ENCODE measurements around the gene ARSG. TPM values are rescaled to one million over a fixed set of nuclear protein-coding genes. Genes with fewer than 3 reads are reported as not detected.

Gene ARSG
- polyA plus RNA-seq, 1 of the 3 experiments (the other 2 are of a cell fraction) = 0.41 TPM

DNA sequence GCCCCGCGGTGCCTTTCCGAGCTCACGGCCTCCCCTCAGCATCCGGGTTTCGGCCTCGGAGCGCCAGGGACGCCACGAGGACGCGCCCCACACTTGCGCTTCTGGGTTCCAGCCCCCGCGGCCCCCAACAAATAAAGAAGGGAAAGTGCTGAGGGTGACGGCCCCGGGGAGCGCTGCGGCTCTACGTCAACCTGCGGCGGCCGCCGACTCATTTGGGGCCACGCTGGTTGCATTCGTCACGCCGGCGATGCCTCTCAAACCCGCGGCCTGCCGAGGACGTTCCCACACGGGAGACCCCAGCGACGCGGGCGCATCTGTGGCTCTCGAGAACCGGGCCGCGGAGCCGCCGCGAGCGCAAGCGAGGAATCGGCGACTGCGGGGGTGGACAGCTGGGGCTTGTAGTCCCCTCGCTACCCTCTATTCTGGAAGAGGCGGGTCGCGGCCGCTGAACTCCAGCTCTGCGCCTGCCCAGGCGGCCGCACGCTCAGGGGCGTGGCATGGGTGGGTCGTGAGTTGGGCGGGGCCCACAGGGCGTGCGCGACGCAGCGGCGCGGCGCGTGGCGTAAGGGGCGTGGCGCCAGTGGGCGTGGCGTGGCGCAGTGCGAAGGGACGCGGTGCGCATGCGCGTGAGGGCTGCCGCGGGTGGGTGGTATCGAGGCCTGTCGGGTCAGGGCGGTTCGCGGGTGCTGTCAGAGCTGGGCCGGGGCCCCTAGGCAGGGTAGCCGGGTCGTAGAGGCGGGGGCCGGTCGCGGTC is 43.7 kb upstream of the ARSG start, which contains the start of gene AMZ2:
TSS of gene AMZ2 (plus strand) at position 599 of the 754 bp plus-strand sequence. CDS start 2,145 bp downstream, outside the sequence.
- Histone ChIP-seq H4K20me1 (ENCODE audit: insufficient read depth) (no peaks in the 10 kb centered on the region), H3K4me3 (ENCODE audit: low read depth in 2 of 2, low read length in 1 of 2) (peak within 1 kb of the TSS; percentile 76 to 79), H3K9me3 (no peaks in the 10 kb centered on the region), H3K9ac (peak within 1 kb of the TSS; percentile 74), H3K27me3 (ENCODE audit: insufficient read depth) (no peaks in the 10 kb centered on the region), H3F3A (replicated peaks; ENCODE audit: insufficient read depth) (peaks cover 12% of the 10 kb centered on the region), H3K9me2 (no peaks in the 10 kb centered on the region), H2AFZ (ENCODE audit: low read depth) (peak within 1 kb of the TSS; percentile 94), H3K36me3 (replicated peaks in 1 of 2; ENCODE audit: control insufficient read depth in 1 of 2, insufficient read depth in 2 of 2, low read length in 1 of 2) (peaks cover 22 to 23% of the 10 kb centered on the region in 2 experiments), H3K79me2 (ENCODE audit: insufficient read depth) (peaks cover 25% of the 10 kb centered on the region), H3K27ac (ENCODE audit: low read depth in 2 of 2, low read length in 1 of 2) (peak within 1 kb of the TSS; percentile 79 to 89), H3K4me1 (ENCODE audit: control insufficient read depth in 1 of 2, insufficient read depth in 2 of 2, low read depth in 1 of 2, low read length in 1 of 2) (peaks cover 6 to 8% of the 10 kb centered on the region in 2 experiments; a peak in 2 of 4 replicates), H3K4me2 (peak within 1 kb of the TSS; percentile 86)
- ChIA-PET POLR2A (interaction anchor here (0.5 to 2.8 kb wide), 9 partner anchors 23 to 295 kb away, joined by 3 to 12 read pairs (median 3); partner anchors contain the start of gene WIPI1), CTCF (interaction anchor here (0.7 to 3.5 kb wide), 13 partner anchors 11 to 228 kb away, joined by 3 to 19 read pairs (median 5); no protein-coding TSS in a partner anchor)
- DNase-seq = peak; percentile 99
- TF ChIP-seq FOSL2 (IDR thresholded peaks at IDR 0.05; ENCODE audit: borderline replicate concordance, low read depth) = no peak; the same call in 1 of the 2 replicates
- no peak for TF ChIP-seq TEAD4 (IDR thresholded peaks at IDR 0.05; ENCODE audit: borderline replicate concordance, insufficient read depth)
- peak; percentile 41; the same call in 1 of the 2 replicates for TF ChIP-seq YY1 (IDR thresholded peaks at IDR 0.05; ENCODE audit: low read depth)
- TF ChIP-seq, protein P1, sequence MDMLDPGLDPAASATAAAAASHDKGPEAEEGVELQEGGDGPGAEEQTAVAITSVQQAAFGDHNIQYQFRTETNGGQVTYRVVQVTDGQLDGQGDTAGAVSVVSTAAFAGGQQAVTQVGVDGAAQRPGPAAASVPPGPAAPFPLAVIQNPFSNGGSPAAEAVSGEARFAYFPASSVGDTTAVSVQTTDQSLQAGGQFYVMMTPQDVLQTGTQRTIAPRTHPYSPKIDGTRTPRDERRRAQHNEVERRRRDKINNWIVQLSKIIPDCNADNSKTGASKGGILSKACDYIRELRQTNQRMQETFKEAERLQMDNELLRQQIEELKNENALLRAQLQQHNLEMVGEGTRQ (IDR thresholded peaks at IDR 0.05; ENCODE audit: borderline replicate concordance, low read depth, low read length) = 0 out of 2 replicates have a peak, but pooled peaks have one; percentile 2
- no peak for TF ChIP-seq GABPA (IDR thresholded peaks at IDR 0.05; ENCODE audit: low read depth)
- no peak for TF ChIP-seq MEF2A (IDR thresholded peaks at IDR 0.05; ENCODE audit: borderline replicate concordance, low read depth)
- TF ChIP-seq TAF1 (IDR thresholded peaks at IDR 0.05; ENCODE audit: borderline replicate concordance, low read depth, low read length) = peak; percentile 77
- TF ChIP-seq, protein P2, sequence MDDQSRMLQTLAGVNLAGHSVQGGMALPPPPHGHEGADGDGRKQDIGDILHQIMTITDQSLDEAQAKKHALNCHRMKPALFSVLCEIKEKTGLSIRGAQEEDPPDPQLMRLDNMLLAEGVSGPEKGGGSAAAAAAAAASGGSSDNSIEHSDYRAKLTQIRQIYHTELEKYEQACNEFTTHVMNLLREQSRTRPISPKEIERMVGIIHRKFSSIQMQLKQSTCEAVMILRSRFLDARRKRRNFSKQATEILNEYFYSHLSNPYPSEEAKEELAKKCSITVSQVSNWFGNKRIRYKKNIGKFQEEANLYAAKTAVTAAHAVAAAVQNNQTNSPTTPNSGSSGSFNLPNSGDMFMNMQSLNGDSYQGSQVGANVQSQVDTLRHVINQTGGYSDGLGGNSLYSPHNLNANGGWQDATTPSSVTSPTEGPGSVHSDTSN (IDR thresholded peaks at IDR 0.05) = no peak
- TF ChIP-seq POLR2AphosphoS5 (IDR thresholded peaks at IDR 0.05; ENCODE audit: low read depth, low read length) = peak; percentile 96
- TF ChIP-seq, protein P3, sequence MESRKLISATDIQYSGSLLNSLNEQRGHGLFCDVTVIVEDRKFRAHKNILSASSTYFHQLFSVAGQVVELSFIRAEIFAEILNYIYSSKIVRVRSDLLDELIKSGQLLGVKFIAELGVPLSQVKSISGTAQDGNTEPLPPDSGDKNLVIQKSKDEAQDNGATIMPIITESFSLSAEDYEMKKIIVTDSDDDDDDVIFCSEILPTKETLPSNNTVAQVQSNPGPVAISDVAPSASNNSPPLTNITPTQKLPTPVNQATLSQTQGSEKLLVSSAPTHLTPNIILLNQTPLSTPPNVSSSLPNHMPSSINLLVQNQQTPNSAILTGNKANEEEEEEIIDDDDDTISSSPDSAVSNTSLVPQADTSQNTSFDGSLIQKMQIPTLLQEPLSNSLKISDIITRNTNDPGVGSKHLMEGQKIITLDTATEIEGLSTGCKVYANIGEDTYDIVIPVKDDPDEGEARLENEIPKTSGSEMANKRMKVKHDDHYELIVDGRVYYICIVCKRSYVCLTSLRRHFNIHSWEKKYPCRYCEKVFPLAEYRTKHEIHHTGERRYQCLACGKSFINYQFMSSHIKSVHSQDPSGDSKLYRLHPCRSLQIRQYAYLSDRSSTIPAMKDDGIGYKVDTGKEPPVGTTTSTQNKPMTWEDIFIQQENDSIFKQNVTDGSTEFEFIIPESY (IDR thresholded peaks at IDR 0.05; ENCODE audit: borderline replicate concordance, low read depth) = no peak
- TF ChIP-seq NRF1 (IDR thresholded peaks at IDR 0.05; ENCODE audit: low read depth, low read length) = peak; percentile 97
- TF ChIP-seq, protein P4, sequence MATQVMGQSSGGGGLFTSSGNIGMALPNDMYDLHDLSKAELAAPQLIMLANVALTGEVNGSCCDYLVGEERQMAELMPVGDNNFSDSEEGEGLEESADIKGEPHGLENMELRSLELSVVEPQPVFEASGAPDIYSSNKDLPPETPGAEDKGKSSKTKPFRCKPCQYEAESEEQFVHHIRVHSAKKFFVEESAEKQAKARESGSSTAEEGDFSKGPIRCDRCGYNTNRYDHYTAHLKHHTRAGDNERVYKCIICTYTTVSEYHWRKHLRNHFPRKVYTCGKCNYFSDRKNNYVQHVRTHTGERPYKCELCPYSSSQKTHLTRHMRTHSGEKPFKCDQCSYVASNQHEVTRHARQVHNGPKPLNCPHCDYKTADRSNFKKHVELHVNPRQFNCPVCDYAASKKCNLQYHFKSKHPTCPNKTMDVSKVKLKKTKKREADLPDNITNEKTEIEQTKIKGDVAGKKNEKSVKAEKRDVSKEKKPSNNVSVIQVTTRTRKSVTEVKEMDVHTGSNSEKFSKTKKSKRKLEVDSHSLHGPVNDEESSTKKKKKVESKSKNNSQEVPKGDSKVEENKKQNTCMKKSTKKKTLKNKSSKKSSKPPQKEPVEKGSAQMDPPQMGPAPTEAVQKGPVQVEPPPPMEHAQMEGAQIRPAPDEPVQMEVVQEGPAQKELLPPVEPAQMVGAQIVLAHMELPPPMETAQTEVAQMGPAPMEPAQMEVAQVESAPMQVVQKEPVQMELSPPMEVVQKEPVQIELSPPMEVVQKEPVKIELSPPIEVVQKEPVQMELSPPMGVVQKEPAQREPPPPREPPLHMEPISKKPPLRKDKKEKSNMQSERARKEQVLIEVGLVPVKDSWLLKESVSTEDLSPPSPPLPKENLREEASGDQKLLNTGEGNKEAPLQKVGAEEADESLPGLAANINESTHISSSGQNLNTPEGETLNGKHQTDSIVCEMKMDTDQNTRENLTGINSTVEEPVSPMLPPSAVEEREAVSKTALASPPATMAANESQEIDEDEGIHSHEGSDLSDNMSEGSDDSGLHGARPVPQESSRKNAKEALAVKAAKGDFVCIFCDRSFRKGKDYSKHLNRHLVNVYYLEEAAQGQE (IDR thresholded peaks at IDR 0.05; ENCODE audit: low read depth, low read length) = peak; percentile 21; the same call in 1 of the 2 replicates
- peak; percentile 29; the same call in 1 of the 2 replicates for TF ChIP-seq RCOR1 (IDR thresholded peaks at IDR 0.05; ENCODE audit: low read length)
- TF ChIP-seq, protein P5, sequence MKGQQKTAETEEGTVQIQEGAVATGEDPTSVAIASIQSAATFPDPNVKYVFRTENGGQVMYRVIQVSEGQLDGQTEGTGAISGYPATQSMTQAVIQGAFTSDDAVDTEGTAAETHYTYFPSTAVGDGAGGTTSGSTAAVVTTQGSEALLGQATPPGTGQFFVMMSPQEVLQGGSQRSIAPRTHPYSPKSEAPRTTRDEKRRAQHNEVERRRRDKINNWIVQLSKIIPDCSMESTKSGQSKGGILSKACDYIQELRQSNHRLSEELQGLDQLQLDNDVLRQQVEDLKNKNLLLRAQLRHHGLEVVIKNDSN (IDR thresholded peaks at IDR 0.05; ENCODE audit: borderline replicate concordance, low read depth) = 0 out of 2 replicates have a peak, but pooled peaks have one; percentile 38
- peak; percentile 86 for TF ChIP-seq MXI1 (IDR thresholded peaks at IDR 0.05; ENCODE audit: low read depth, low read length)
- peak; percentile 79; the same call in 1 of the 2 replicates for TF ChIP-seq SIN3A (IDR thresholded peaks at IDR 0.05; ENCODE audit: borderline replicate concordance, low read depth, low read length)
- no peak for TF ChIP-seq GATA2 (CRISPR knock-in tag; IDR thresholded peaks at IDR 0.05)
- peak; percentile 90 for TF ChIP-seq CHD2 (IDR thresholded peaks at IDR 0.05; ENCODE audit: low read length, partially characterized antibody)
- TF ChIP-seq, protein P6, sequence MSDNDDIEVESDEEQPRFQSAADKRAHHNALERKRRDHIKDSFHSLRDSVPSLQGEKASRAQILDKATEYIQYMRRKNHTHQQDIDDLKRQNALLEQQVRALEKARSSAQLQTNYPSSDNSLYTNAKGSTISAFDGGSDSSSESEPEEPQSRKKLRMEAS (IDR thresholded peaks at IDR 0.05; ENCODE audit: low read depth) = peak; percentile 92
- no peak; the same call in 1 of the 2 replicates for TF ChIP-seq ELF1 (IDR thresholded peaks at IDR 0.05)
- TF ChIP-seq FOXM1 (IDR thresholded peaks at IDR 0.05; ENCODE audit: low read depth) = no peak
- WGBS (ENCODE audit: low lambda C conversion rate) = under 1% methylated on average over 49 of the region's 97 CpGs

Measured in SK-N-SH (cell line).